Transverse colon (tissue), 4 donors: ENCODE results near the gene GSTP1. TPM values are rescaled to one million over a fixed set of nuclear protein-coding genes. Genes with fewer than 3 reads are reported as not detected.
"Not testable (repeated sequence)": the region's sequence is repeated elsewhere in the genome, so short reads cannot be mapped to it uniquely, and the experiment has no call there.

Source experiments
- DNase-seq: peaks from one replicate; pipeline ENCODE4 v3.0.0-alpha.2; 2019
- H3K27ac ChIP-seq, 4 donors: fragments of 200-600 bp; sonication (generic); 2 replicates each; pipeline ENCODE4 v1.5.1; 2016 to 2018; ENCODE audit warnings: inconsistent platforms in 4 of 4
- H3K27me3 ChIP-seq: fragments of 200-600 bp; sonication (generic); 2 replicates; pipeline ENCODE4 v1.5.1; 2017; ENCODE audit warnings: inconsistent platforms
- H3K36me3 ChIP-seq, 4 donors: fragments of 200-600 bp; sonication (generic); 2 replicates each; pipeline ENCODE4 v1.5.1; 2017 to 2019; ENCODE audit warnings: inconsistent platforms in 4 of 4
- H3K4me1 ChIP-seq, 4 donors: fragments of 200-600 bp; sonication (generic); 2 replicates each; pipeline ENCODE4 v1.5.1; 2017 to 2020; ENCODE audit warnings: inconsistent platforms in 4 of 4
- H3K4me3 ChIP-seq, 4 donors: fragments of 200-600 bp; sonication (generic); 1 replicate in 1 of 4; 2 replicates in 3 of 4; pipeline versions ENCODE4 v1.5.1 to v1.6.1; 2017 to 2019; ENCODE audit warnings: inconsistent platforms in 4 of 4
- H3K9me3 ChIP-seq, 2 donors: fragments of 200-600 bp; sonication (generic); 2 replicates each; pipeline ENCODE4 v1.5.1; 2017 to 2019; ENCODE audit warnings: inconsistent platforms in 2 of 2
- EP300 ChIP-seq: sonication (generic); formaldehyde crosslinking; IDR thresholded peaks from one replicate; pipeline ENCODE4 v1.6.1; 2017; ENCODE audit warnings: antibody characterized with exemption, low read depth
- POLR2A ChIP-seq: fragments of 450-650 bp; IDR thresholded peaks from one replicate; pipeline ENCODE4 v1.6.1; 2016; ENCODE audit warnings: antibody characterized with exemption, mild to moderate bottlenecking, moderate library complexity
- POLR2AphosphoS5 ChIP-seq, 3 donors: sonication (generic); formaldehyde crosslinking; IDR thresholded peaks; one replicate each; pipeline ENCODE4 v1.6.1; 2016; ENCODE audit warnings: antibody characterized with exemption in 3 of 3
- WGBS, 2 donors: methylation state at CpG; one replicate each; pipeline ENCODE4 v1.1.5; 2018; ENCODE audit warnings: low coverage in 1 of 2; 5-methylcytosine and 5-hydroxymethylcytosine counted together
- in situ Hi-C, 4 donors: fragments of 200-750 bp; cut with MboI; loops; one replicate each; pipeline versions ENCODE4 v1.15.0 to v1.15.1; 2017; ENCODE audit warnings: low sequenced_read_pairs in 3 of 4, low pct_ligation_motif_present in 1 of 4, low pct_unique_long_range_greater_than_20kb in 1 of 4
- intact Hi-C: fragments of 100-400 bp; cut with DNase I; formaldehyde crosslinking; loops from one replicate; pipeline ENCODE4 v1.15.1; 2023; ENCODE audit warnings: low total_unique reads
- total RNA-seq, 4 donors: library from RNA; depleted of rRNA; stranded (reverse); fragments of >200 nt; gene quantifications; one replicate each; pipeline ENCODE4 v1.1.0, GENCODE V29; 2016
- TF ChIP-seq, protein P1 (sequence below), 5 experiments: fragments of 200-600 bp in 3 of 5; fragments of 450-650 bp in 2 of 5; sonication (generic) in 3 of 5; IDR thresholded peaks; 1 replicate in 2 of 5; 2 replicates in 3 of 5; pipeline ENCODE4 v1.5.1; 2016 to 2017; ENCODE audit warnings: antibody characterized with exemption in 5 of 5, inconsistent platforms in 3 of 5, mild to moderate bottlenecking in 2 of 5, moderate library complexity in 1 of 5

GSTP1 gene
- total RNA-seq, 4 donors from 2014 or later: 166 to 578 (median 537) TPM

DNA sequence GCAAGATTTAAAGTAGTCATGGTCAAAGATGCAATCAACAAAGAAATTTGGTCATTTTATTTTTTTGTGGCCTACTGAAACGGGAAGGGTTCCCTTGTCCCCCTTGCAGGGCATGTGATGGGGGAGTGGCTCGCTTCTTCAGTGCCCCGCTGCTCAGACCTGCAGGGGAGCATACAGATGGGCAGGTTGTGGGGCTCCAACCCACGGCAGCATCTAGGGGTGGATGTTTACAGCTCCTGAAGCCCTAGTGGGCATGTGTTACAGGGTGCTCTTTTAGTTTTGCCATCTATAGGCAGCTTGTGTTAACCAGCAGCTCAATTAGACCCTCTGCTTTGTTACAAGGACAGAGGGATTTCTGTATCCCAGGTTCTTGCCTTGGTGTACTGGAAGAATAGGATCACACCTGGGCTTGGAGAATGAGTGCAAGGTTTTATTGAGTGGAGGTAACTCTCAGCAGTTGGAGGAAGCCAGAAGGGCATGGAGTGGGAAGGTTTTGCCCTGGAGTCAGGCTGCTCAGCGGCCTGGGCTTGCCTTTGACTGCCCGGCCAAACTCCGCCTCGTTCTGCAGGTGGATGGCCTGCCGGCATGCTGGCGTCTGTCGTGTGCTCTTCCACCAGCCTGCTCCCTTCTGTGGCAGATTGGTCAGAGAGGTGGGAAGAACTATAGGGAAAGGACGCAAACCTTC is 9.4 kb downstream of the GSTP1 start:
- H3K27me3 ChIP-seq: no peaks in the 10 kb centered on the region
- H3K36me3 ChIP-seq: no peaks in the 10 kb centered on the region
- H3K4me1 ChIP-seq: no peaks in the 10 kb centered on the region
- H3K4me3 ChIP-seq: no peak overlapping the region
- DNase-seq: no peak
- no peaks in the 10 kb centered on the region for H3K9me3 ChIP-seq
- H3K27ac ChIP-seq: no peak overlapping the region
- TF ChIP-seq POLR2AphosphoS5 (IDR thresholded peaks at IDR 0.05) (no peak), EP300 (no peak), POLR2A (no peak)
- TF ChIP-seq, protein P1, sequence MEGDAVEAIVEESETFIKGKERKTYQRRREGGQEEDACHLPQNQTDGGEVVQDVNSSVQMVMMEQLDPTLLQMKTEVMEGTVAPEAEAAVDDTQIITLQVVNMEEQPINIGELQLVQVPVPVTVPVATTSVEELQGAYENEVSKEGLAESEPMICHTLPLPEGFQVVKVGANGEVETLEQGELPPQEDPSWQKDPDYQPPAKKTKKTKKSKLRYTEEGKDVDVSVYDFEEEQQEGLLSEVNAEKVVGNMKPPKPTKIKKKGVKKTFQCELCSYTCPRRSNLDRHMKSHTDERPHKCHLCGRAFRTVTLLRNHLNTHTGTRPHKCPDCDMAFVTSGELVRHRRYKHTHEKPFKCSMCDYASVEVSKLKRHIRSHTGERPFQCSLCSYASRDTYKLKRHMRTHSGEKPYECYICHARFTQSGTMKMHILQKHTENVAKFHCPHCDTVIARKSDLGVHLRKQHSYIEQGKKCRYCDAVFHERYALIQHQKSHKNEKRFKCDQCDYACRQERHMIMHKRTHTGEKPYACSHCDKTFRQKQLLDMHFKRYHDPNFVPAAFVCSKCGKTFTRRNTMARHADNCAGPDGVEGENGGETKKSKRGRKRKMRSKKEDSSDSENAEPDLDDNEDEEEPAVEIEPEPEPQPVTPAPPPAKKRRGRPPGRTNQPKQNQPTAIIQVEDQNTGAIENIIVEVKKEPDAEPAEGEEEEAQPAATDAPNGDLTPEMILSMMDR (IDR thresholded peaks at IDR 0.05): no peak
- intact Hi-C loops: no loop called here
- 74 to 100% methylated on average over 2 to 12 of the region's 12 CpGs for WGBS, 2 donors
- in situ Hi-C loops: no loop called here

DNA sequence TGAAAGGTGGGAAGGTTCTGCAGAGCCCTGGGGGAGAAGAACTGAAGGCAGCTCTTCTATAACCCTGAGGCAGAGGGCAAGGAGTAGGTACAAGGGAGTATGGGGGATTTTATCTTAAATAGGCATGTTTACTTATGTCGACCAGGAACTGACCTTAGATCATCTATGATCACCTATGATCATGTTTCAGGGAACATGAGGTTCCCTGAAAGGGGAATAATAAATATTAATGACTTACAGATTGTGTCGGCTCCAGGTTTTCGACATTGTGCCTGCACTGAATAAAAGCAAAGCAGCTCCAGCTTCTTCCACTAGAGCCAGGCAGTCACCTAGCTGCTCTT is 9.9 kb downstream of the GSTP1 start:
- H3K27me3 ChIP-seq: no peaks in the 10 kb centered on the region
- 71 to 88% methylated on average over 2 to 3 of the region's 3 CpGs for WGBS, 2 donors
- H3K36me3 ChIP-seq: no peaks in the 10 kb centered on the region
- H3K4me3 ChIP-seq: no peak overlapping the region
- H3K9me3 ChIP-seq: no peaks in the 10 kb centered on the region
- no peaks in the 10 kb centered on the region for H3K4me1 ChIP-seq
- in situ Hi-C loops: no loop called here
- TF ChIP-seq, protein P1 (IDR thresholded peaks at IDR 0.05): no peak
- TF ChIP-seq POLR2AphosphoS5 (IDR thresholded peaks at IDR 0.05): no peak
- no peak for TF ChIP-seq EP300
- no peak for TF ChIP-seq POLR2A
- DNase-seq: no peak
- intact Hi-C loops: no loop called here
- H3K27ac ChIP-seq: no peak overlapping the region

DNA sequence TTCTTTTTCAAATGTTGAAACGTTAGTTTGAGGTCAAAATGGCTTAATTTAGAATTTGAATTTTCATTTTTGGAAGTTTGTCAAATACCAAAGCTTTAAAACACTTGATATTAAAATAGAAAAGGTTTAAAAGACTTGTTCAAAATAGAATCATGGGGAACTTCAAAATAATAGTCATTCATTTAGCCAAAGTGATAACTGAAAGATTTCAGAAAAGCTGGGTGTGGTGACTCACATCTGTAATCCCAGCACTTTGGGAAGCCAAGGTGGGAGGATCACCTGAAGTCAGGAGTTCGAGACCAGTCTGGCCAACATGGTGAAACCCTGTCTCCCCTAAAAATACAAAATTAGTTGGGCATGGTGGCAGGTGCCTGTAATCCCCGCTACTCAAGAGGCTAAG is 10.9 kb downstream of the GSTP1 start:
- 55 to 71% methylated on average over 2 to 3 of the region's 3 CpGs for WGBS, 2 donors
- TF ChIP-seq POLR2A: no peak
- TF ChIP-seq, protein P1 (IDR thresholded peaks at IDR 0.05): no peak
- TF ChIP-seq POLR2AphosphoS5 (IDR thresholded peaks at IDR 0.05): no peak
- no peak for TF ChIP-seq EP300
- H3K4me3 ChIP-seq: no peak overlapping the region
- in situ Hi-C loops (no loop called here), intact Hi-C loops (no loop called here)
- no peaks in the 10 kb centered on the region for H3K4me1 ChIP-seq
- DNase-seq: no peak
- H3K9me3 ChIP-seq: no peaks in the 10 kb centered on the region
- no peaks in the 10 kb centered on the region for H3K36me3 ChIP-seq
- no peak overlapping the region for H3K27ac ChIP-seq
- no peaks in the 10 kb centered on the region for H3K27me3 ChIP-seq

DNA sequence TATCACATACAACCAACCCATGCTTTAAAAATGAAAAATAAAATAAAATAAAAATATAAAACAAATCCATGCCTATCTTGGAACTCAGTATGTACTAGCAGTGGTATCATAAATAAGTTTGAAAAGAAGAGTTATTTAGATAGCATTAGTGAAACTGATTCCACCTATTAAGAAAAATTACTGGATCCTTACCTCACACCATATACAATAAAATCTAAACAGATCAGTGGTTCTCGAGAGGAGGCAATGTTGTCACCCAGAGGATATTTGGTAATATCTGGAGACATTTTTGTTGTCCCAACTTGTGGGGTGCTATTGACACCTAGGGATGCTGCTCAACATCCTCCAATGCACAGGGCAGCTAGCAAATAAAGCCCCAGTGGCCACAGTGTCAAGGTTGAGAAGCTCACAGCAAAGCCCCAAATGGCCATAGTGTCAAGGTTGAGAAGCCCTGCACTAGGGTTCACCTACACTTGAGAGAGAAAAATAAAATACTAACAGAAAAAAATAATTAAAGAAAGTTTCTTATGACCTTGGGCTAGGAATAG is 13.2 kb downstream of the GSTP1 start:
- in situ Hi-C loops (no loop called here), intact Hi-C loops (no loop called here)
- Histone ChIP-seq H3K27ac (no peak overlapping the region), H3K9me3 (no peaks in the 10 kb centered on the region), H3K4me1 (no peaks in the 10 kb centered on the region), H3K4me3 (no peak overlapping the region), H3K27me3 (no peaks in the 10 kb centered on the region), H3K36me3 (no peaks in the 10 kb centered on the region)
- no peak for DNase-seq
- TF ChIP-seq, protein P1 (IDR thresholded peaks at IDR 0.05): no peak
- TF ChIP-seq EP300: no peak
- TF ChIP-seq POLR2A: no peak
- no peak for TF ChIP-seq POLR2AphosphoS5 (IDR thresholded peaks at IDR 0.05)
- WGBS, 2 donors: 93 to 100% methylated on average over 1 of the region's 1 CpG

DNA sequence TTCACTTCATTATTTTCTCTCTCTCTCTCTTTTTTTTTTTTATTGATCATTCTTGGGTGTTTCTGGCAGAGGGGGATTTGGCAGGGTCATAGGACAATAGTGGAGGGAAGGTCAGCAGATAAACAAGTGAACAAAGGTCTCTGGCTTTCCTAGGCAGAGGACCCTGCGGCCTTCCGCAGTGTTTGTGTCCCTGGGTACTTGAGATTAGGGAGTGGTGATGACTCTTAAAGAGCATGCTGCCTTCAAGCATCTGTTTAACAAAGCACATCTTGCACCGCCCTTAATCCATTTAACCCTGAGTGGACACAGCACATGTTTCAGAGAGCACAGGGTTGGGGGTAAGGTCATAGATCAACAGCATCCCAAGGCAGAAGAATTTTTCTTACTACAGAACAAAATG is 13.8 kb downstream of the GSTP1 start:
- H3K4me3 ChIP-seq, H3K27ac ChIP-seq, intact Hi-C loops, DNase-seq, H3K36me3 ChIP-seq, H3K4me1 ChIP-seq, in situ Hi-C loops, H3K27me3 ChIP-seq, H3K9me3 ChIP-seq: not testable (repeated sequence)
- 100% methylated on average over 1 of the region's 3 CpGs for WGBS, 2 donors

DNA sequence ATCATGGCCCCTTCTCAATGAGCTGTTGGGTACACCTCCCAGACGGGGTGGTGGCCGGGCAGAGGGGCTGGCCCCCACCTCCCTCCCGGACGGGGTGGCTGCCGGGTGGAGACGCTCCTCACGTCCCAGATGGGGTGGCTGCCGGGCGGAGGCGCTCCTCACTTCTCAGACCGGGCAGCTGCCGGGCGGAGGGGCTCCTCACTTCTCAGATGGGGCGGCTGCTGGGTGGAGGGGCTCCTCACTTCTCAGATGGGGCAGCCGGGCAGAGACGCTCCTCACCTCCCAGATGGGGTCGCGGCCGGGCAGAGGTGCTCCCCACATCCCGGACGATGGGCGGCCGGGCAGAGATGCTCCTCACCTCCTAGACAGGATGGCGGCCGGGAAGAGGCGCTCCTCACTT is 14.4 kb downstream of the GSTP1 start:
- H3K27ac ChIP-seq, intact Hi-C loops, in situ Hi-C loops, H3K9me3 ChIP-seq, DNase-seq, H3K4me1 ChIP-seq, H3K27me3 ChIP-seq, H3K36me3 ChIP-seq, H3K4me3 ChIP-seq: not testable (repeated sequence)
- WGBS, 2 donors: 94% methylated on average over 26 of the region's 26 CpGs; no CpG with 5 or more reads in 1 of the 2 donors
